K562 (cell line): ENCODE results near the gene SEC22B. TPM values are rescaled to one million over a fixed set of nuclear protein-coding genes. Genes with fewer than 3 reads are reported as not detected.

Source experiments
- BHLHE40 ChIP-seq: IDR thresholded peaks from 2 replicates; pipeline ENCODE4 v1.6.1; 2011; ENCODE audit warnings: low read length, improper control_type of control experiment
- CHCHD3 ChIP-seq: fragments of 250-450 bp; sonication (Bioruptor Pico); IDR thresholded peaks from 2 replicates; pipeline ENCODE4 v2.1.2; 2022; ENCODE audit warnings: mild to moderate bottlenecking
- E2F5 ChIP-seq: sonication (generic); formaldehyde crosslinking; IDR thresholded peaks from 2 replicates; pipeline ENCODE4 v1.8.0; 2022; ENCODE audit warnings: mild to moderate bottlenecking, missing genetic modification reagents
- ESRRA ChIP-seq: fragments of 450-650 bp; IDR thresholded peaks from 2 replicates; pipeline ENCODE4 v1.6.1; 2014; ENCODE audit warnings: low read depth, mild to moderate bottlenecking, moderate library complexity, borderline replicate concordance
- MECOM ChIP-seq: fragments of 250-450 bp; sonication (Bioruptor Pico); IDR thresholded peaks from 2 replicates; pipeline ENCODE4 v1.8.0; 2022; ENCODE audit warnings: inconsistent platforms
- NONO ChIP-seq, 2 experiments: fragments of 200-400 bp in 1 of 2; fragments of 450-650 bp in 1 of 2; formaldehyde crosslinking in 1 of 2; IDR thresholded peaks; 2 replicates each; pipeline ENCODE4 v1.6.1; 2017; ENCODE audit warnings: low read depth in 2 of 2, mild to moderate bottlenecking in 2 of 2, moderate library complexity in 2 of 2, low read length in 1 of 2
- REST ChIP-seq, 2 experiments: fragments of 450-650 bp; formaldehyde crosslinking in 1 of 2; IDR thresholded peaks; 2 replicates each; pipeline versions ENCODE4 v1.4.0 to v1.6.1; 2014 to 2020; ENCODE audit warnings: mild to moderate bottlenecking in 2 of 2, borderline replicate concordance in 1 of 2, low read depth in 1 of 2
- RFX7 ChIP-seq: fragments of 250-450 bp; sonication (Bioruptor Pico); IDR thresholded peaks from 2 replicates; pipeline ENCODE4 v1.5.1; 2021; ENCODE audit warnings: mild to moderate bottlenecking
- SP2 ChIP-seq: IDR thresholded peaks from 2 replicates; pipeline ENCODE4 v1.6.1; 2011; ENCODE audit warnings: mild to moderate bottlenecking, low read depth, low read length, moderate library complexity; ENCODE audit not compliant: poor library complexity, severe bottlenecking; ENCODE audit errors: extremely low read depth
- WHSC1 ChIP-seq: IDR thresholded peaks from one replicate; pipeline ENCODE4 v1.6.1; 2012; ENCODE audit warnings: low read length, control low read depth, inconsistent platforms
- ZNF561 ChIP-seq: fragments of 450-650 bp; formaldehyde crosslinking; conservative IDR thresholded peaks from 2 replicates; pipeline ENCODE4 v1.4.0; 2020; ENCODE audit warnings: mild to moderate bottlenecking, moderate library complexity
- ZNF592 ChIP-seq: fragments of 450-650 bp; IDR thresholded peaks from 2 replicates; pipeline ENCODE4 v1.6.1; 2017; ENCODE audit warnings: antibody characterized with exemption, mild to moderate bottlenecking
- polyA plus RNA-seq, 8 experiments: library from polyadenylated mRNA; depleted of rRNA in 4 of 8; stranded (reverse) in 5 of 8; unstranded in 3 of 8; fragments of >200 nt; fragmentation: Nextera tagmentation in 2 of 8; fragmentation: Illumina TruSeq in 1 of 8; extraction: Ambion mirVana in 2 of 8; extraction: Trizol in 1 of 8; gene quantifications; 2 replicates each; pipeline versions ENCODE4 v1.2.1 to v1.2.3, GENCODE V29; 2011 to 2014; ENCODE audit warnings: inconsistent platforms in 1 of 8, missing spikeins in 1 of 8
- total RNA-seq, 7 experiments: library from RNA; depleted of rRNA in 6 of 7; stranded (reverse); fragments of >200 nt in 6 of 7; fragmentation: Illumina TruSeq in 2 of 7; extraction: Trizol in 2 of 7; gene quantifications; 2 replicates each; pipeline versions ENCODE4 v1.2.1 to v1.2.3, GENCODE V29; 2011 to 2021; ENCODE audit warnings: low replicate concordance in 1 of 7

Gene SEC22B
- total and polyA plus RNA-seq, 9 of the 15 experiments (the other 6 are each of a cell fraction or from before 2014, with no cell fraction given): 13.1 to 40.3 (median 23.5) TPM

- TF ChIP-seq WHSC1: no peak
- TF ChIP-seq MECOM (CRISPR knock-in tag): no peak
- 0 out of 4 replicates have a peak, but pooled peaks of 1 of the 2 experiments have one; percentile 32 for TF ChIP-seq NONO (IDR thresholded peaks at IDR 0.05; ENCODE audit: low read depth in 2 of 2, low read length in 1 of 2)
- peak; percentile 47; the same call in 1 of the 2 replicates for TF ChIP-seq BHLHE40
- 0 out of 2 replicates have a peak, but pooled peaks have one; percentile 53 for TF ChIP-seq E2F5
- no peak for TF ChIP-seq SP2
- peak; percentile 79; the same call in 1 of the 2 replicates for TF ChIP-seq ESRRA
- no peak; the same call in 1 of the 2 replicates for TF ChIP-seq RFX7 (CRISPR knock-in tag)
- TF ChIP-seq ZNF561: no peak
- peak; percentile 51; the same call in 1 of the 2 replicates for TF ChIP-seq CHCHD3
- peak; percentile 48; the same call in 1 of the 2 replicates for TF ChIP-seq ZNF592
- no peak for TF ChIP-seq REST (IDR thresholded peaks at IDR 0.05; ENCODE audit: borderline replicate concordance)
- TF ChIP-seq REST (CRISPR knock-in tag; IDR thresholded peaks at IDR 0.05; ENCODE audit: low read depth): 0 out of 2 replicates have a peak, but pooled peaks have one; percentile 24
Observed at GRCh38 chr1:120176092-120176855, at the start of gene SEC22B (continued).
